PC-9 (cell line): ENCODE data around the gene MLN. TPM values are rescaled to one million over a fixed set of nuclear protein-coding genes. Genes with fewer than 3 reads are reported as not detected.

Experiments
- BruUV-seq: library from RNA; stranded (reverse); fragments of 400-500 nt; replicated peaks from 2 replicates; lab custom pipeline; 2021; lab: Mats Ljungman, UMichigan
- CTCF ChIA-PET: fragments of 300-600 bp; sonication (Branson Sonifier 250); formaldehyde crosslinking; loops from one replicate; lab custom pipeline; 2022; ENCODE audit warnings: antibody characterized with exemption; lab: Charles Lee
- POLR2A ChIA-PET: fragments of 300-600 bp; sonication (Branson Sonifier 250); formaldehyde crosslinking; loops from one replicate; lab custom pipeline; 2022; ENCODE audit warnings: antibody characterized with exemption; ENCODE audit not compliant: unreplicated experiment; lab: Charles Lee
- DNase-seq, 2 experiments: peaks; one replicate each; pipeline versions ENCODE4 v3.0.0 to v3.0.0-alpha.2; 2015 to 2022; ENCODE audit warnings: mixed read lengths in 1 of 2
- H2AFZ ChIP-seq: fragments of 200-600 bp; sonication (generic); 2 replicates; pipeline ENCODE4 v1.8.1; 2017; ENCODE audit warnings: antibody characterized with exemption
- H3F3A ChIP-seq: fragments of 200-600 bp; sonication (generic); 2 replicates; pipeline ENCODE4 v1.8.1; 2017; ENCODE audit warnings: antibody characterized with exemption, mild to moderate bottlenecking, low read depth; ENCODE audit not compliant: insufficient read depth
- H3K27ac ChIP-seq: fragments of 200-600 bp; sonication (generic); 2 replicates; pipeline ENCODE4 v1.6.1; 2016; ENCODE audit warnings: mixed run types
- H3K27me3 ChIP-seq: fragments of 200-600 bp; sonication (generic); 2 replicates; pipeline ENCODE4 v1.6.1; 2016; ENCODE audit warnings: low read depth, mixed run types; ENCODE audit not compliant: insufficient read depth
- H3K36me3 ChIP-seq: fragments of 200-600 bp; sonication (generic); 2 replicates; pipeline ENCODE4 v1.6.1; 2016; ENCODE audit warnings: low read depth, mixed run types
- H3K4me1 ChIP-seq: fragments of 200-600 bp; sonication (generic); replicated peaks from 2 replicates; pipeline ENCODE4 v1.6.1; 2016; ENCODE audit warnings: mixed run types; ENCODE audit not compliant: insufficient read depth
- H3K4me2 ChIP-seq: fragments of 200-600 bp; sonication (generic); 2 replicates; pipeline ENCODE4 v1.6.1; 2017; ENCODE audit warnings: mixed run types
- H3K4me3 ChIP-seq: fragments of 200-600 bp; sonication (generic); 2 replicates; pipeline ENCODE4 v1.6.1; 2016; ENCODE audit warnings: mixed run types
- H3K79me2 ChIP-seq: fragments of 200-600 bp; sonication (generic); 2 replicates; pipeline ENCODE4 v1.6.1; 2017; ENCODE audit warnings: low read depth, mixed run types
- H3K9me2 ChIP-seq: fragments of 200-600 bp; sonication (generic); 2 replicates; pipeline ENCODE4 v1.8.1; 2017; ENCODE audit warnings: mild to moderate bottlenecking; ENCODE audit not compliant: insufficient read depth
- H3K9me3 ChIP-seq: fragments of 200-600 bp; sonication (generic); 2 replicates; pipeline ENCODE4 v1.8.1; 2016; ENCODE audit warnings: low read depth; ENCODE audit not compliant: insufficient read depth
- H4K20me1 ChIP-seq: fragments of 200-600 bp; sonication (generic); 2 replicates; pipeline ENCODE4 v1.8.1; 2017; ENCODE audit not compliant: insufficient read depth
- CTCF ChIP-seq: fragments of 200-600 bp; sonication (generic); conservative IDR thresholded peaks from 2 replicates; pipeline ENCODE4 v1.6.1; 2017; ENCODE audit warnings: mixed run types, antibody characterized with exemption, mild to moderate bottlenecking, moderate library complexity
- EZH2 ChIP-seq: fragments of 200-600 bp; sonication (generic); IDR thresholded peaks from 2 replicates; pipeline ENCODE4 v1.8.0; 2017; ENCODE audit warnings: antibody characterized with exemption, low read depth
- intact Hi-C: fragments of 100-400 bp; cut with micrococcal nuclease; formaldehyde crosslinking; loops from one replicate; pipeline ENCODE4 v1.10.0; 2022; ENCODE audit not compliant: unreplicated experiment
- total RNA-seq: library from RNA; stranded (reverse); gene quantifications from 2 replicates; pipeline ENCODE4 v1.2.3, GENCODE V29; 2021

MLN gene
- total RNA-seq, 1 experiment from 2014 or later = not detected

GRCh38 chr6:33783781-33784520 is 19.9 kb downstream of the MLN start:
- BruUV-seq = no TSS peak

GRCh38 chr6:33782561-33782960 is 21.2 kb downstream of the MLN start:
- peaks cover 38% of the 10 kb centered on the region for H3K36me3 ChIP-seq
- ChIA-PET CTCF (no interaction called here), POLR2A (interaction anchor here (0.5 kb wide), 1 partner anchor 251 kb away, joined by 11 read pairs; no protein-coding TSS in a partner anchor)
- peak overlapping the region; percentile 49; the same call in 1 of the 2 replicates for H3K4me2 ChIP-seq
- no peaks in the 10 kb centered on the region for H3K27me3 ChIP-seq
- H3K4me3 ChIP-seq = no peak overlapping the region
- peaks cover 10% of the 10 kb centered on the region for H4K20me1 ChIP-seq
- H3K79me2 ChIP-seq = peaks cover 35% of the 10 kb centered on the region
- intact Hi-C loops = loop anchor here (10.0 kb wide), 1 partner anchor 462 kb away; the partner anchor contains the start of gene SMIM29
- H2AFZ ChIP-seq = no peak overlapping the region
- H3K9me2 ChIP-seq = no peaks in the 10 kb centered on the region
- H3F3A ChIP-seq = peaks cover 25% of the 10 kb centered on the region
- peak overlapping the region; percentile 53 for H3K27ac ChIP-seq
- no peaks in the 10 kb centered on the region for H3K9me3 ChIP-seq
- BruUV-seq = no TSS peak
- peaks cover 41% of the 10 kb centered on the region for H3K4me1 ChIP-seq
- DNase-seq = no peak
- TF ChIP-seq EZH2 = no peak
- no peak for TF ChIP-seq CTCF

More at GRCh38 chr6:33783781-33784520, 19.9 kb downstream of the MLN start:
- no peaks in the 10 kb centered on the region for H3K9me2 ChIP-seq
- no peaks in the 10 kb centered on the region for H3K27me3 ChIP-seq
- H3K4me1 ChIP-seq = peaks cover 44% of the 10 kb centered on the region
- H4K20me1 ChIP-seq = peaks cover 13% of the 10 kb centered on the region
- CTCF ChIA-PET = no interaction called here
- POLR2A ChIA-PET = no interaction called here
- intact Hi-C loops = loop anchor here (10.0 kb wide), 1 partner anchor 461 kb away; the partner anchor contains the start of gene SMIM29
- H2AFZ ChIP-seq = no peak overlapping the region
- TF ChIP-seq EZH2 = no peak
- no peak for TF ChIP-seq CTCF
- peaks cover 30% of the 10 kb centered on the region for H3F3A ChIP-seq
- H3K4me2 ChIP-seq = no peak overlapping the region
- no peaks in the 10 kb centered on the region for H3K9me3 ChIP-seq
- H3K4me3 ChIP-seq = no peak overlapping the region
- no peak for DNase-seq
- peaks cover 32% of the 10 kb centered on the region for H3K36me3 ChIP-seq
- H3K79me2 ChIP-seq = peaks cover 43% of the 10 kb centered on the region
- no peak overlapping the region for H3K27ac ChIP-seq

GRCh38 chr6:33781131-33781975 is 22.4 kb downstream of the MLN start:
- DNase-seq = peak; percentile 87 to 92
- Histone ChIP-seq H3K36me3 (peaks cover 42% of the 10 kb centered on the region), H3K27me3 (no peaks in the 10 kb centered on the region), H3K4me3 (no peak overlapping the region), H4K20me1 (peaks cover 4% of the 10 kb centered on the region; the same call in 1 of the 2 replicates), H3F3A (peaks cover 25% of the 10 kb centered on the region), H3K9me3 (no peaks in the 10 kb centered on the region), H3K27ac (peak overlapping the region; percentile 53), H3K4me1 (peaks cover 31% of the 10 kb centered on the region), H3K79me2 (peaks cover 23% of the 10 kb centered on the region), H3K9me2 (no peaks in the 10 kb centered on the region), H2AFZ (no peak overlapping the region), H3K4me2 (peak overlapping the region; percentile 49)
- intact Hi-C loops = loop anchor here (10.0 kb wide), 1 partner anchor 463 kb away; the partner anchor contains the start of gene SMIM29
- CTCF ChIA-PET = interaction anchor here (0.5 to 1.0 kb wide), 2 partner anchors 10 to 582 kb away, joined by 4 to 8 read pairs; no protein-coding TSS in a partner anchor
- TF ChIP-seq EZH2 (no peak), CTCF (no peak)
- BruUV-seq = no TSS peak
- POLR2A ChIA-PET = interaction anchor here (0.6 to 0.7 kb wide), 4 partner anchors 8 to 810 kb away, joined by 3 to 6 read pairs (median 6); no protein-coding TSS in a partner anchor
